Activated CD4-positive, alpha-beta memory T cell treated with anti-CD3 and anti-CD28 coated beads for 36 hours (primary cell): ENCODE measurements around the gene MEGF11. TPM values are rescaled to one million over a fixed set of nuclear protein-coding genes. Genes with fewer than 3 reads are reported as not detected.

Source experiments
- CTCF ChIA-PET: fragments of 350-600 bp; sonication (Branson Sonifier 250); formaldehyde crosslinking; loops from one replicate; lab custom pipeline; 2021; ENCODE audit warnings: antibody characterized with exemption, inconsistent platforms; lab: Charles Lee
- POLR2A ChIA-PET: fragments of 350-600 bp; sonication (Branson Sonifier 250); formaldehyde crosslinking; loops from one replicate; lab custom pipeline; 2021; ENCODE audit warnings: antibody characterized with exemption; lab: Charles Lee
- DNase-seq: peaks from one replicate; pipeline ENCODE4 v3.0.0-alpha.2; 2020
- H3K27ac Mint-ChIP-seq: one replicate; pipeline ENCODE4 v1.8.0; 2021; ENCODE audit warnings: mixed read lengths
- H3K27me3 Mint-ChIP-seq: one replicate; pipeline ENCODE4 v1.8.0; 2021; ENCODE audit warnings: mixed read lengths
- H3K36me3 Mint-ChIP-seq: one replicate; pipeline ENCODE4 v1.8.0; 2021; ENCODE audit warnings: mixed read lengths
- H3K4me1 Mint-ChIP-seq: one replicate; pipeline ENCODE4 v1.8.0; 2021; ENCODE audit warnings: low read depth, mixed read lengths
- H3K4me3 Mint-ChIP-seq: one replicate; pipeline ENCODE4 v1.8.0; 2021; ENCODE audit warnings: mild to moderate bottlenecking, mixed read lengths
- H3K9me3 Mint-ChIP-seq: one replicate; pipeline ENCODE4 v1.8.0; 2021; ENCODE audit warnings: mixed read lengths
- intact Hi-C: fragments of 100-400 bp; cut with micrococcal nuclease; formaldehyde crosslinking; loops from one replicate; pipeline ENCODE4 v1.15.1; 2023
- total RNA-seq, 2 experiments: library from RNA; stranded (reverse); gene quantifications; one replicate each; pipeline ENCODE4 v1.2.3, GENCODE V29; 2021

MEGF11 gene
- total RNA-seq, 2 experiments from 2014 or later: not detected

- no peak overlapping the region for H3K27ac Mint-ChIP-seq
- no peaks in the 10 kb centered on the region for H3K36me3 Mint-ChIP-seq
- POLR2A ChIA-PET: no interaction called here
- no peaks in the 10 kb centered on the region for H3K4me1 Mint-ChIP-seq
- no peaks in the 10 kb centered on the region for H3K9me3 Mint-ChIP-seq
- intact Hi-C loops: no loop called here
- CTCF ChIA-PET: no interaction called here
- no peak for DNase-seq
- peaks cover 15% of the 10 kb centered on the region for H3K27me3 Mint-ChIP-seq
- H3K4me3 Mint-ChIP-seq: no peak overlapping the region
Measured at GRCh38 chr15:65962187-65962586, 291.4 kb downstream of the MEGF11 start.

- Mint-ChIP-seq H3K4me1 (no peaks in the 10 kb centered on the region), H3K4me3 (no peak overlapping the region), H3K9me3 (no peaks in the 10 kb centered on the region), H3K27ac (no peak overlapping the region), H3K27me3 (peaks cover 9% of the 10 kb centered on the region), H3K36me3 (no peaks in the 10 kb centered on the region)
- intact Hi-C loops: no loop called here
- CTCF ChIA-PET: interaction anchor here (1.1 kb wide), 1 partner anchor 98 kb away, joined by 4 read pairs; no protein-coding TSS in a partner anchor
- no peak for DNase-seq
- POLR2A ChIA-PET: interaction anchor here (0.7 kb wide), 1 partner anchor 16 kb away, joined by 3 read pairs; no protein-coding TSS in a partner anchor
Measured at GRCh38 chr15:65960586-65960985, 293.0 kb downstream of the MEGF11 start.

GRCh38 chr15:65958835-65959234 is 294.7 kb downstream of the MEGF11 start:
- Mint-ChIP-seq H3K36me3 (no peaks in the 10 kb centered on the region), H3K27me3 (peaks cover 6% of the 10 kb centered on the region), H3K4me1 (no peaks in the 10 kb centered on the region), H3K4me3 (no peak overlapping the region), H3K27ac (no peak overlapping the region), H3K9me3 (no peaks in the 10 kb centered on the region)
- ChIA-PET POLR2A (no interaction called here), CTCF (no interaction called here)
- no peak for DNase-seq
- intact Hi-C loops: no loop called here

- H3K4me3 Mint-ChIP-seq: no peak overlapping the region
- intact Hi-C loops: no loop called here
- no peaks in the 10 kb centered on the region for H3K4me1 Mint-ChIP-seq
- ChIA-PET POLR2A (no interaction called here), CTCF (no interaction called here)
- no peaks in the 10 kb centered on the region for H3K36me3 Mint-ChIP-seq
- no peak for DNase-seq
- no peaks in the 10 kb centered on the region for H3K27me3 Mint-ChIP-seq
- H3K27ac Mint-ChIP-seq: no peak overlapping the region
- no peaks in the 10 kb centered on the region for H3K9me3 Mint-ChIP-seq
Measured at GRCh38 chr15:65957451-65957850, 296.1 kb downstream of the MEGF11 start.

GRCh38 chr15:65956899-65957298 is 296.7 kb downstream of the MEGF11 start:
- Mint-ChIP-seq H3K36me3 (no peaks in the 10 kb centered on the region), H3K27me3 (peaks cover 2% of the 10 kb centered on the region), H3K4me1 (no peaks in the 10 kb centered on the region), H3K27ac (no peak overlapping the region), H3K4me3 (no peak overlapping the region), H3K9me3 (no peaks in the 10 kb centered on the region)
- intact Hi-C loops: no loop called here
- DNase-seq: no peak
- CTCF ChIA-PET: no interaction called here
- POLR2A ChIA-PET: no interaction called here

- Mint-ChIP-seq H3K4me1 (no peaks in the 10 kb centered on the region), H3K4me3 (no peak overlapping the region), H3K9me3 (no peaks in the 10 kb centered on the region)
Measured at GRCh38 chr15:65956307-65956706, 297.2 kb downstream of the MEGF11 start.

GRCh38 chr15:65954289-65954741 is 299.2 kb downstream of the MEGF11 start:
- Mint-ChIP-seq H3K4me1 (no peaks in the 10 kb centered on the region), H3K27ac (no peak overlapping the region), H3K9me3 (no peaks in the 10 kb centered on the region), H3K36me3 (no peaks in the 10 kb centered on the region), H3K27me3 (peaks cover 2% of the 10 kb centered on the region), H3K4me3 (no peak overlapping the region)
- intact Hi-C loops: no loop called here
- ChIA-PET POLR2A (no interaction called here), CTCF (no interaction called here)
- DNase-seq: no peak

More at GRCh38 chr15:65956307-65956706, 297.2 kb downstream of the MEGF11 start:
- ChIA-PET POLR2A (no interaction called here), CTCF (no interaction called here)
- no peaks in the 10 kb centered on the region for H3K36me3 Mint-ChIP-seq
- H3K27ac Mint-ChIP-seq: no peak overlapping the region
- H3K27me3 Mint-ChIP-seq: peaks cover 2% of the 10 kb centered on the region
- intact Hi-C loops: no loop called here
- no peak for DNase-seq

- no peaks in the 10 kb centered on the region for H3K4me1 Mint-ChIP-seq
- H3K27me3 Mint-ChIP-seq: peaks cover 3% of the 10 kb centered on the region
- no peak overlapping the region for H3K4me3 Mint-ChIP-seq
- ChIA-PET CTCF (no interaction called here), POLR2A (no interaction called here)
- no peaks in the 10 kb centered on the region for H3K36me3 Mint-ChIP-seq
- no peaks in the 10 kb centered on the region for H3K9me3 Mint-ChIP-seq
- intact Hi-C loops: no loop called here
- no peak overlapping the region for H3K27ac Mint-ChIP-seq
- DNase-seq: no peak
Measured at GRCh38 chr15:65953622-65954021, 299.9 kb downstream of the MEGF11 start.

- no peaks in the 10 kb centered on the region for H3K36me3 Mint-ChIP-seq
- no peaks in the 10 kb centered on the region for H3K4me1 Mint-ChIP-seq
- intact Hi-C loops: no loop called here
- ChIA-PET CTCF (no interaction called here), POLR2A (no interaction called here)
- no peaks in the 10 kb centered on the region for H3K9me3 Mint-ChIP-seq
- DNase-seq: no peak
- no peak overlapping the region for H3K27ac Mint-ChIP-seq
- H3K4me3 Mint-ChIP-seq: no peak overlapping the region
- peaks cover 6% of the 10 kb centered on the region for H3K27me3 Mint-ChIP-seq
Measured at GRCh38 chr15:65952391-65953053, 301.0 kb downstream of the MEGF11 start.

GRCh38 chr15:65951007-65951406 is 302.5 kb downstream of the MEGF11 start:
- peaks cover 6% of the 10 kb centered on the region for H3K27me3 Mint-ChIP-seq
- no peak for DNase-seq
- H3K27ac Mint-ChIP-seq: no peak overlapping the region
- intact Hi-C loops: no loop called here
- H3K9me3 Mint-ChIP-seq: no peaks in the 10 kb centered on the region
- H3K4me1 Mint-ChIP-seq: no peaks in the 10 kb centered on the region
- ChIA-PET CTCF (no interaction called here), POLR2A (no interaction called here)
- no peaks in the 10 kb centered on the region for H3K36me3 Mint-ChIP-seq
- H3K4me3 Mint-ChIP-seq: no peak overlapping the region

GRCh38 chr15:65949491-65949890 is 304.1 kb downstream of the MEGF11 start:
- H3K27me3 Mint-ChIP-seq: peaks cover 6% of the 10 kb centered on the region
- H3K4me3 Mint-ChIP-seq: no peak overlapping the region
- ChIA-PET CTCF (no interaction called here), POLR2A (no interaction called here)
- intact Hi-C loops: no loop called here
- no peak for DNase-seq
- H3K9me3 Mint-ChIP-seq: no peaks in the 10 kb centered on the region
- H3K27ac Mint-ChIP-seq: no peak overlapping the region
- no peaks in the 10 kb centered on the region for H3K36me3 Mint-ChIP-seq
- H3K4me1 Mint-ChIP-seq: no peaks in the 10 kb centered on the region

- intact Hi-C loops: no loop called here
Measured at GRCh38 chr15:65949011-65949410, 304.5 kb downstream of the MEGF11 start.

GRCh38 chr15:65948383-65948782 is 305.2 kb downstream of the MEGF11 start:
- peaks cover 6% of the 10 kb centered on the region for H3K27me3 Mint-ChIP-seq
- H3K27ac Mint-ChIP-seq: no peak overlapping the region
- no peaks in the 10 kb centered on the region for H3K36me3 Mint-ChIP-seq
- intact Hi-C loops: no loop called here
- POLR2A ChIA-PET: no interaction called here
- CTCF ChIA-PET: interaction anchor here (1.7 kb wide), 1 partner anchor 35 kb away, joined by 3 read pairs; no protein-coding TSS in a partner anchor
- no peak overlapping the region for H3K4me3 Mint-ChIP-seq
- no peaks in the 10 kb centered on the region for H3K4me1 Mint-ChIP-seq
- DNase-seq: no peak
- no peaks in the 10 kb centered on the region for H3K9me3 Mint-ChIP-seq

More at GRCh38 chr15:65949011-65949410, 304.5 kb downstream of the MEGF11 start:
- H3K27me3 Mint-ChIP-seq: peaks cover 6% of the 10 kb centered on the region
- CTCF ChIA-PET: no interaction called here
- no peaks in the 10 kb centered on the region for H3K36me3 Mint-ChIP-seq
- H3K4me3 Mint-ChIP-seq: no peak overlapping the region
- no peak overlapping the region for H3K27ac Mint-ChIP-seq
- DNase-seq: no peak
- POLR2A ChIA-PET: no interaction called here
- H3K4me1 Mint-ChIP-seq: no peaks in the 10 kb centered on the region
- no peaks in the 10 kb centered on the region for H3K9me3 Mint-ChIP-seq
